HepG2 (cell line): ENCODE data around the gene GNPNAT1. TPM values are rescaled to one million over a fixed set of nuclear protein-coding genes. Genes with fewer than 3 reads are reported as not detected.

Experiments used
- ETV5 ChIP-seq: IDR thresholded peaks from 2 replicates; pipeline ENCODE4 v1.6.1; 2018; ENCODE audit warnings: missing biosample characterization, missing genetic modification reagents, inconsistent platforms, borderline replicate concordance
- FOXK1 ChIP-seq: sonication (generic); formaldehyde crosslinking; IDR thresholded peaks from 2 replicates; pipeline ENCODE4 v1.4.0; 2020; ENCODE audit warnings: low read depth, missing genetic modification reagents, borderline replicate concordance
- GATAD2A ChIP-seq: IDR thresholded peaks from 2 replicates; pipeline ENCODE4 v1.6.1; 2016
- KDM2A ChIP-seq: sonication (generic); formaldehyde crosslinking; IDR thresholded peaks from 2 replicates; pipeline ENCODE4 v1.4.0; 2020; ENCODE audit warnings: low read depth, missing genetic modification reagents, borderline replicate concordance
- KDM5B ChIP-seq: sonication (generic); formaldehyde crosslinking; IDR thresholded peaks from 2 replicates; pipeline ENCODE4 v1.4.0; 2020; ENCODE audit warnings: missing genetic modification reagents, mild to moderate bottlenecking, borderline replicate concordance
- KDM6A ChIP-seq: IDR thresholded peaks from 2 replicates; pipeline ENCODE4 v1.6.1; 2016; ENCODE audit warnings: low read depth
- NKX3-1 ChIP-seq: sonication (generic); formaldehyde crosslinking; IDR thresholded peaks from 2 replicates; pipeline ENCODE4 v1.5.0; 2020; ENCODE audit warnings: missing genetic modification reagents
- PTBP1 ChIP-seq: fragments of 200-400 bp; formaldehyde crosslinking; IDR thresholded peaks from 2 replicates; pipeline ENCODE4 v1.6.1; 2018; ENCODE audit warnings: low read length, low read depth; ENCODE audit not compliant: poor library complexity, severe bottlenecking
- REPIN1 ChIP-seq: sonication (generic); formaldehyde crosslinking; IDR thresholded peaks from 2 replicates; pipeline ENCODE4 v1.8.0; 2022; ENCODE audit warnings: missing genetic modification reagents, low read depth, mild to moderate bottlenecking, borderline replicate concordance
- SALL1 ChIP-seq: sonication (generic); formaldehyde crosslinking; IDR thresholded peaks from 2 replicates; pipeline ENCODE4 v1.8.0; 2022; ENCODE audit warnings: mild to moderate bottlenecking, missing genetic modification reagents
- SKI ChIP-seq: fragments of 450-650 bp; IDR thresholded peaks from one replicate; pipeline ENCODE4 v1.6.1; 2018; ENCODE audit warnings: mild to moderate bottlenecking; ENCODE audit not compliant: partially characterized antibody
- SNAPC2 ChIP-seq: sonication (generic); formaldehyde crosslinking; IDR thresholded peaks from 2 replicates; pipeline ENCODE4 v1.8.1; 2022; ENCODE audit warnings: mild to moderate bottlenecking, missing genetic modification reagents
- SNRNP70 ChIP-seq: fragments of 200-400 bp; formaldehyde crosslinking; IDR thresholded peaks from 2 replicates; pipeline ENCODE4 v1.6.1; 2017; ENCODE audit warnings: mild to moderate bottlenecking, low read depth, low read length, moderate library complexity
- SOX5 ChIP-seq: IDR thresholded peaks from 2 replicates; pipeline ENCODE4 v1.6.1; 2016; ENCODE audit warnings: borderline replicate concordance
- U2AF2 ChIP-seq: fragments of 200-400 bp; formaldehyde crosslinking; IDR thresholded peaks from 2 replicates; pipeline ENCODE4 v1.6.1; 2017; ENCODE audit warnings: low read depth, mild to moderate bottlenecking, low read length
- XRCC5 ChIP-seq: fragments of 200-400 bp; formaldehyde crosslinking; optimal IDR thresholded peaks from 2 replicates; pipeline ENCODE3; 2017; ENCODE audit warnings: mild to moderate bottlenecking, low read length
- ZEB1 ChIP-seq: IDR thresholded peaks from 2 replicates; pipeline ENCODE4 v1.6.1; 2012; ENCODE audit warnings: mild to moderate bottlenecking, low read depth, inconsistent platforms; ENCODE audit not compliant: insufficient replicate concordance
- ZNF296 ChIP-seq: sonication (generic); formaldehyde crosslinking; conservative IDR thresholded peaks from 2 replicates; pipeline ENCODE4 v1.5.0; 2020; ENCODE audit warnings: mild to moderate bottlenecking, missing genetic modification reagents
- ZNF547 ChIP-seq: sonication (generic); formaldehyde crosslinking; IDR thresholded peaks from 2 replicates; pipeline ENCODE4 v1.5.1; 2020; ENCODE audit warnings: mild to moderate bottlenecking, missing genetic modification reagents
- ZNF577 ChIP-seq: sonication (generic); formaldehyde crosslinking; IDR thresholded peaks from 2 replicates; pipeline ENCODE4 v1.4.0; 2020; ENCODE audit warnings: mild to moderate bottlenecking, low read depth, missing genetic modification reagents, borderline replicate concordance
- ZNF709 ChIP-seq: sonication (generic); formaldehyde crosslinking; IDR thresholded peaks from 2 replicates; pipeline ENCODE4 v1.5.0; 2020; ENCODE audit warnings: mild to moderate bottlenecking, missing genetic modification reagents
- polyA plus RNA-seq, 8 experiments: library from polyadenylated mRNA; depleted of rRNA in 3 of 8; stranded (reverse) in 7 of 8; unstranded in 1 of 8; fragments of >200 nt; fragmentation: Illumina TruSeq in 4 of 8; extraction: Trizol in 4 of 8; gene quantifications; 2 replicates each; pipeline versions ENCODE4 v1.2.1 to v1.2.3, GENCODE V29; 2011 to 2016; ENCODE audit warnings: low read depth in 4 of 8, missing spikeins in 1 of 8, mixed read lengths in 1 of 8; ENCODE audit not compliant: insufficient read depth in 1 of 8
- total RNA-seq, 5 experiments: library from RNA; depleted of rRNA; stranded (reverse); fragments of >200 nt; fragmentation: Illumina TruSeq; extraction: Trizol; gene quantifications; 2 replicates each; pipeline ENCODE4 v1.2.3, GENCODE V29; 2016; ENCODE audit warnings: low read depth in 1 of 5
- TF ChIP-seq, protein P1 (sequence below): sonication (generic); formaldehyde crosslinking; IDR thresholded peaks from 2 replicates; pipeline ENCODE4 v1.8.1; 2023; ENCODE audit warnings: mild to moderate bottlenecking, missing genetic modification reagents, borderline replicate concordance
- TF ChIP-seq, protein P2 (sequence below): sonication (generic); formaldehyde crosslinking; IDR thresholded peaks from 2 replicates; pipeline ENCODE4 v1.8.1; 2023; ENCODE audit warnings: mild to moderate bottlenecking, missing genetic modification reagents
- TF ChIP-seq, protein P3 (sequence below): fragments of 450-650 bp; IDR thresholded peaks from 2 replicates; pipeline ENCODE4 v1.6.1; 2016
- TF ChIP-seq, protein P4 (sequence below): sonication (generic); formaldehyde crosslinking; conservative IDR thresholded peaks from 2 replicates; pipeline ENCODE4 v1.8.0; 2022; ENCODE audit warnings: mild to moderate bottlenecking, moderate library complexity, missing genetic modification reagents

GNPNAT1 gene
- total and polyA plus RNA-seq, 2 of the 13 experiments (the other 11 are each of a cell fraction or from before 2014, with no cell fraction given): 38.3 to 54.9 TPM

DNA sequence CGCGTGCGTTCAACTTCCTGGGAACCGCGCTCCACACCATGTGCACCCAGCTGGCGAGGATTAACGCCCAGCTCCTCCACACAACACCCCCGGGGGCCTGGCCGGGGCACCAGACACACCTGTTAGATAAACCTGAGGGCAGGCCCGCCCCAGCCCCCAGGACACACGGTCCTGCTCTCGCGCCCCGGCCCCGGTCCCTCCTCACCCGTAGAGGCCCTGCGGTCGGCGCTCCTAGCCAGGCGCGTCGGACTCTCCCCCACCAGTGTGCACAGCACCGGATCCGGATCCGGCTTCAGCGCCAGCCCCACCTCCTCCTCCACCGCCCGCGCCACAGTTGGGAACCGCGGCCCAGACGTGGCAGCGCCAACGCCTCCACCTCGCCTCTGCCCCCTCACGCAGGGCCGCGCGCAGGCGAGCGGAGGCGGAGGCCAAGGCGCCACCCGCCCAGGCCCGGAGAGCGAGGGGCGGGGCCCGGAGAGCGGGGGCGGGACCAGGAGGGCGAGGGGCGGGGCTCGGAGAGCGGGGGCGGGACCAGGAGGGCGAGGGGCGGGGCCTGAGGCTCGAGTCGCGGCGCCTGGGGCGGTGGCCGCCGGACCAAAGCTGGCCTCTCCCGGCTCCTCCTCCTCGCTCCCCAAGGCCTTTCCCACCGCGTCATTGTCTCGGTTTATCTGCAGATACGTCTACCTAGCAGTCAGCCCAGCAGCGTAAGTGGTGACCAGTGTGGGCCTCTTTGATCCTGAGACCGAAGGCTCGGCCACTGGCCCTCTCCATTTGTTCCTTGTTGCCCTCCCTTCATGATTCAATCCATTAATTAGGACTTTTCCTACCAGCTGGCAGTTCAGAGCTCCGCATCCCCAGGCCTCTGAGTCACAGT is at the start of gene GNPNAT1 (continued):
- TF ChIP-seq, protein P1, sequence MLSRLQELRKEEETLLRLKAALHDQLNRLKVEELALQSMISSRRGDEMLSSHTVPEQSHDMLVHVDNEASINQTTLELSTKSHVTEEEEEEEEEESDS: 0 out of 2 replicates have a peak, but pooled peaks have one; percentile 18
- no peak; the same call in 1 of the 2 replicates for TF ChIP-seq GATAD2A (CRISPR knock-in tag)
- 0 out of 2 replicates have a peak, but pooled peaks have one; percentile 73 for TF ChIP-seq ZNF577 (CRISPR knock-in tag)
- peak; percentile 58 for TF ChIP-seq ZNF709 (CRISPR knock-in tag)
- TF ChIP-seq SOX5 (CRISPR knock-in tag): peak; percentile 27; the same call in 1 of the 2 replicates
- TF ChIP-seq NKX3-1: peak; percentile 75
- TF ChIP-seq U2AF2: no peak
- peak; percentile 88 for TF ChIP-seq ZNF547 (CRISPR knock-in tag)
- TF ChIP-seq, protein P2, sequence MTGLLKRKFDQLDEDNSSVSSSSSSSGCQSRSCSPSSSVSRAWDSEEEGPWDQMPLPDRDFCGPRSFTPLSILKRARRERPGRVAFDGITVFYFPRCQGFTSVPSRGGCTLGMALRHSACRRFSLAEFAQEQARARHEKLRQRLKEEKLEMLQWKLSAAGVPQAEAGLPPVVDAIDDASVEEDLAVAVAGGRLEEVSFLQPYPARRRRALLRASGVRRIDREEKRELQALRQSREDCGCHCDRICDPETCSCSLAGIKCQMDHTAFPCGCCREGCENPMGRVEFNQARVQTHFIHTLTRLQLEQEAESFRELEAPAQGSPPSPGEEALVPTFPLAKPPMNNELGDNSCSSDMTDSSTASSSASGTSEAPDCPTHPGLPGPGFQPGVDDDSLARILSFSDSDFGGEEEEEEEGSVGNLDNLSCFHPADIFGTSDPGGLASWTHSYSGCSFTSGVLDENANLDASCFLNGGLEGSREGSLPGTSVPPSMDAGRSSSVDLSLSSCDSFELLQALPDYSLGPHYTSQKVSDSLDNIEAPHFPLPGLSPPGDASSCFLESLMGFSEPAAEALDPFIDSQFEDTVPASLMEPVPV (CRISPR knock-in tag): peak; percentile 52; the same call in 1 of the 2 replicates
- TF ChIP-seq, protein P3, sequence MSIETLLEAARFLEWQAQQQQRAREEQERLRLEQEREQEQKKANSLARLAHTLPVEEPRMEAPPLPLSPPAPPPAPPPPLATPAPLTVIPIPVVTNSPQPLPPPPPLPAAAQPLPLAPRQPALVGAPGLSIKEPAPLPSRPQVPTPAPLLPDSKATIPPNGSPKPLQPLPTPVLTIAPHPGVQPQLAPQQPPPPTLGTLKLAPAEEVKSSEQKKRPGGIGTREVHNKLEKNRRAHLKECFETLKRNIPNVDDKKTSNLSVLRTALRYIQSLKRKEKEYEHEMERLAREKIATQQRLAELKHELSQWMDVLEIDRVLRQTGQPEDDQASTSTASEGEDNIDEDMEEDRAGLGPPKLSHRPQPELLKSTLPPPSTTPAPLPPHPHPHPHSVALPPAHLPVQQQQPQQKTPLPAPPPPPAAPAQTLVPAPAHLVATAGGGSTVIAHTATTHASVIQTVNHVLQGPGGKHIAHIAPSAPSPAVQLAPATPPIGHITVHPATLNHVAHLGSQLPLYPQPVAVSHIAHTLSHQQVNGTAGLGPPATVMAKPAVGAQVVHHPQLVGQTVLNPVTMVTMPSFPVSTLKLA: no peak
- TF ChIP-seq SNAPC2 (CRISPR knock-in tag): peak; percentile 93
- TF ChIP-seq REPIN1 (CRISPR knock-in tag): peak; percentile 75
- TF ChIP-seq SKI: no peak
- TF ChIP-seq, protein P4, sequence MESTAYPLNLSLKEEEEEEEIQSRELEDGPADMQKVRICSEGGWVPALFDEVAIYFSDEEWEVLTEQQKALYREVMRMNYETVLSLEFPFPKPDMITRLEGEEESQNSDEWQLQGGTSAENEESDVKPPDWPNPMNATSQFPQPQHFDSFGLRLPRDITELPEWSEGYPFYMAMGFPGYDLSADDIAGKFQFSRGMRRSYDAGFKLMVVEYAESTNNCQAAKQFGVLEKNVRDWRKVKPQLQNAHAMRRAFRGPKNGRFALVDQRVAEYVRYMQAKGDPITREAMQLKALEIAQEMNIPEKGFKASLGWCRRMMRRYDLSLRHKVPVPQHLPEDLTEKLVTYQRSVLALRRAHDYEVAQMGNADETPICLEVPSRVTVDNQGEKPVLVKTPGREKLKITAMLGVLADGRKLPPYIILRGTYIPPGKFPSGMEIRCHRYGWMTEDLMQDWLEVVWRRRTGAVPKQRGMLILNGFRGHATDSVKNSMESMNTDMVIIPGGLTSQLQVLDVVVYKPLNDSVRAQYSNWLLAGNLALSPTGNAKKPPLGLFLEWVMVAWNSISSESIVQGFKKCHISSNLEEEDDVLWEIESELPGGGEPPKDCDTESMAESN: peak; percentile 95
- TF ChIP-seq KDM2A: peak; percentile 89
- no peak for TF ChIP-seq XRCC5
- peak; percentile 91; the same call in 1 of the 2 replicates for TF ChIP-seq KDM5B
- peak; percentile 10; the same call in 1 of the 2 replicates for TF ChIP-seq KDM6A (CRISPR knock-in tag)
- TF ChIP-seq ZEB1: no peak
- no peak for TF ChIP-seq SNRNP70
- peak; percentile 66; the same call in 1 of the 2 replicates for TF ChIP-seq ETV5 (CRISPR knock-in tag)
- no peak for TF ChIP-seq ZNF296 (CRISPR knock-in tag)
- peak; percentile 88 for TF ChIP-seq SALL1 (CRISPR knock-in tag)
- TF ChIP-seq PTBP1: no peak
- TF ChIP-seq FOXK1 (CRISPR knock-in tag): 0 out of 2 replicates have a peak, but pooled peaks have one; percentile 10
